ENCODE data around the gene DIAPH3. TPM values are rescaled to one million over a fixed set of nuclear protein-coding genes. Genes with fewer than 3 reads are reported as not detected.

DIAPH3 gene
- total RNA-seq, 3 donors from 2014 or later, result 1.3 to 5.7 (median 3.1) TPM

DNA sequence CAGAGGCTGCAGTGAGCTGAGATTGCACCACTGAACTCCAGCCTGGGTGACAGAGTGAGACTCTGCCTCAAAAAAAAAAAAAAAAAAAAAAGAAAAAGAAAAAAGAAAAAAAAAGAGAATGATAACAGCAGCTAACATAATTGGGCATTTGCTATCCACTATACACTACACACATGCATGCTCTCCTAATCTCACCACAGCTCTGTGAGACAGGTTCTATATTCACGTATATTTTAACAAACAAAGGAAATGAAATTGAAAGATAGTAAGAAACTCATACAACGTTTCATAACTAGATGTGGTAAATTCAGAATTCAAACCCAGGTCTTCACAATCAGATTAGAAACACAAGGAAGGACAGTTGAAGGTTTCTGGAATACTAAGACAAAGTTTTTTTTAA is 265.7 kb downstream of the DIAPH3 start:
- ATAC-seq, result no peak
- no peaks in the 10 kb centered on the region for H3K36me3 ChIP-seq (ENCODE audit: low read depth)
- intact Hi-C loops (cut with DNase I, micrococcal nuclease), result no loop called here
- no peaks in the 10 kb centered on the region for H3K4me1 ChIP-seq (ENCODE audit: low read depth)
- H3K4me3 ChIP-seq, result no peak overlapping the region
- TF ChIP-seq, protein P1, sequence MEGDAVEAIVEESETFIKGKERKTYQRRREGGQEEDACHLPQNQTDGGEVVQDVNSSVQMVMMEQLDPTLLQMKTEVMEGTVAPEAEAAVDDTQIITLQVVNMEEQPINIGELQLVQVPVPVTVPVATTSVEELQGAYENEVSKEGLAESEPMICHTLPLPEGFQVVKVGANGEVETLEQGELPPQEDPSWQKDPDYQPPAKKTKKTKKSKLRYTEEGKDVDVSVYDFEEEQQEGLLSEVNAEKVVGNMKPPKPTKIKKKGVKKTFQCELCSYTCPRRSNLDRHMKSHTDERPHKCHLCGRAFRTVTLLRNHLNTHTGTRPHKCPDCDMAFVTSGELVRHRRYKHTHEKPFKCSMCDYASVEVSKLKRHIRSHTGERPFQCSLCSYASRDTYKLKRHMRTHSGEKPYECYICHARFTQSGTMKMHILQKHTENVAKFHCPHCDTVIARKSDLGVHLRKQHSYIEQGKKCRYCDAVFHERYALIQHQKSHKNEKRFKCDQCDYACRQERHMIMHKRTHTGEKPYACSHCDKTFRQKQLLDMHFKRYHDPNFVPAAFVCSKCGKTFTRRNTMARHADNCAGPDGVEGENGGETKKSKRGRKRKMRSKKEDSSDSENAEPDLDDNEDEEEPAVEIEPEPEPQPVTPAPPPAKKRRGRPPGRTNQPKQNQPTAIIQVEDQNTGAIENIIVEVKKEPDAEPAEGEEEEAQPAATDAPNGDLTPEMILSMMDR (IDR thresholded peaks at IDR 0.05), result no peak
- H3K9me3 ChIP-seq, result no peaks in the 10 kb centered on the region
- no peak for DNase-seq

DNA sequence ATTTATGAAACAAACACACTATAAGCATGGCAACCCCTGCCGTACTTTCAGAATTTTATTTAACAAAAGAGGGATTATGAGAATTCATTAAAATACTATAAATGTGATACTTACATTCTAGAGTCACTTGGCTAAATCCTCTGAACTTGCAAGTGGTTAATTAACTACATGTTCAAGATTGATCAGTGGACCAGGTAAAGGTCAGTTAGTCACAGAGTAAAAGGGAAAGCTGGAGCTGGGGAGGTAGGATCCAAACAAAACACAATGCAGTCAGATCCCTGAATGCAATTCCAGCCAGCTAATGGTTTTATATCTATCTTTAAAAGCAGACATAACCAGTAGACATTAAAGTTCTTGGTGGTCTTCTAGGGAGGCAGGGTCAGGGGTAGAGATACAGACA is 270.5 kb downstream of the DIAPH3 start:
- no peak for ATAC-seq
- Histone ChIP-seq H3K9me3 (no peaks in the 10 kb centered on the region), H3K4me3 (no peak overlapping the region), H3K4me1 (ENCODE audit: low read depth) (no peaks in the 10 kb centered on the region), H3K36me3 (ENCODE audit: low read depth) (no peaks in the 10 kb centered on the region)
- TF ChIP-seq, protein P1 (IDR thresholded peaks at IDR 0.05), result no peak
- DNase-seq, result no peak
- intact Hi-C loops (cut with DNase I, micrococcal nuclease), result no loop called here

DNA sequence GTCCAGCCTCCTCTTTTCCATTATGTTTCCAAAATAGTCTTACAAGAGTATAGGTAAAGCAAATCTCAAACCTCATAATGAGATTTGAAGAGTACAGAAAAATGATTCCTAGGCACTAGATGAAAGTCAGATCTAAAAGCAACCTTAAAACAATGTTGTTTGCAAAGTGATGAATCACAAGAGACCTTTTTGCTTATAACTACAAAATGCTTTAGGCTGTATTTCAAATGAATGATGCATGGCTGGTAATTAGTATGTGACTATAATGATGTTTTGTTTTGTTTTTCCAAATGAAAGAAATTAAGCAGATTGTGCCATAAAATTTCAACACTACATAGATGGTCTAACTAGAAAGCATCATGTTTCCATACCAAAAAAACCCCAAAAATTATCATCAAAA is 272.7 kb downstream of the DIAPH3 start:
- no peaks in the 10 kb centered on the region for H3K36me3 ChIP-seq (ENCODE audit: low read depth)
- TF ChIP-seq, protein P1 (IDR thresholded peaks at IDR 0.05), result no peak
- DNase-seq (no peak), ATAC-seq (no peak)
- H3K9me3 ChIP-seq, result no peaks in the 10 kb centered on the region
- intact Hi-C loops (cut with DNase I, micrococcal nuclease), result no loop called here
- H3K4me3 ChIP-seq, result no peak overlapping the region
- no peaks in the 10 kb centered on the region for H3K4me1 ChIP-seq (ENCODE audit: low read depth)

DNA sequence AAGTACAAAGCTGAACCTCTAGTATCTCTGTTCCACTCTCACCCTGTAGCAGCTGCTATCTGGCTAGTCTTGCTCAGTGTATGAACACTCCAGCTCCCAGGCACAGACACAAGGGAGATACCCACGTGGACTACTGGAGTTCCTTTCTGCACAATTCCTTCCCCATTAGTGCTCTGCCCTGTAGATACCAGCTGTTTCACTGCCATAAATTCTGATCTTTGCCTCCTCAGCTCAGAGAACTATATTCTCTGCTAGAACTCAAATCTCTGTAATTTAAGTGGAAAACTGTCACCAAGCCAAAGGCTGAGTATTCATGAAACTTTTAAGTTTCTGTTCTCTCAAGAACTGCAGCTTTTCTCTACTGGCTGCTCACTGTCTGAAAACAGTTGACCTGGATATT is 273.7 kb downstream of the DIAPH3 start:
- intact Hi-C loops (cut with DNase I, micrococcal nuclease), result no loop called here
- H3K4me3 ChIP-seq, result no peak overlapping the region
- no peaks in the 10 kb centered on the region for H3K4me1 ChIP-seq (ENCODE audit: low read depth)
- DNase-seq, result peak in 1 of 3 donors; percentile 2
- no peaks in the 10 kb centered on the region for H3K36me3 ChIP-seq (ENCODE audit: low read depth)
- no peaks in the 10 kb centered on the region for H3K9me3 ChIP-seq
- peak; percentile 78 for ATAC-seq
- TF ChIP-seq, protein P1 (IDR thresholded peaks at IDR 0.05), result no peak

DNA sequence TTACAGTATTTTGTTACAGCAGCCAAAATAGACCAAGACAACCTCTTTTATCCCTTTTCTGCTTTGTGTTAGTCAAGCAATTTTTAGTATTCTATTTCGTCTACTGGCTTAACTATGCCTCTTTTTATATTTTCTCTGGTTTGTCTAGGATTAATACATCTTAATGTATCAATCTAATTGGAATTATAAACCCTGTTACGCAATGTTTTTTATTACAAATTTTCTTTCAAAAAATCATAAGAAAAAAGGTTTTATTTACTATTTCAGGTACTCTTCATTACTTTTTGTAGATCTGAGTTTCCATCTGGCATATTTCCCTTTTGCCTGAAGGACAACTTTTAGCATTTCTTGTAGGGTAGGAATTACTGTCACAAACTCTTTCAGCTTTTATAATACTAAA is 275.3 kb downstream of the DIAPH3 start:
- TF ChIP-seq, protein P1 (IDR thresholded peaks at IDR 0.05), result no peak
- intact Hi-C loops (cut with DNase I, micrococcal nuclease), result no loop called here
- no peaks in the 10 kb centered on the region for H3K9me3 ChIP-seq

DNA sequence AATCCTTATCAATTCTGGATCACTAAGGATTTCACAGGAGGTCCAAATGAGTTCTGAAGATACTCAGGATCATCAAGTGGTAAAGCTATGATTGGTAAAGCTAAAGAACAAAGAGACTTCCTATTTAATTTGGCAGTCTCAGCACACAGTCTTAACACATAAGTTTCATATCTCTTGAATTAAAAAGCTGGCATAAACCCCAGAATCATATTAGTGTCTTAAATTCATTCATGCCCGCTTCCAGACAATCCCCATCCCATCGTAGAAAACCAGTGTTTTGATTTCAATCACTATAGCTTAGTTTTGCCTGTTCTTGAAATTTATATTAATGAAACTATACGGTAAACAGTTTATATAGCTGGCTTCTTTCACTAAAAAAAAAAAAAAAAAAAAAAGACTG is 278.7 kb downstream of the DIAPH3 start:
- ATAC-seq (no peak), DNase-seq (no peak)
- Histone ChIP-seq H3K36me3 (ENCODE audit: low read depth) (no peaks in the 10 kb centered on the region), H3K4me3 (no peak overlapping the region), H3K9me3 (no peaks in the 10 kb centered on the region), H3K4me1 (ENCODE audit: low read depth) (no peaks in the 10 kb centered on the region)
- intact Hi-C loops (cut with DNase I, micrococcal nuclease), result no loop called here
- TF ChIP-seq, protein P1 (IDR thresholded peaks at IDR 0.05), result no peak

More for the DNA sequence above, 275.3 kb downstream of the DIAPH3 start:
- H3K36me3 ChIP-seq (ENCODE audit: low read depth), result no peaks in the 10 kb centered on the region
- H3K4me1 ChIP-seq (ENCODE audit: low read depth), result no peaks in the 10 kb centered on the region
- ATAC-seq (no peak), DNase-seq (no peak)
- H3K4me3 ChIP-seq, result no peak overlapping the region
